ENCODE results near the gene BUB1B. TPM values are rescaled to one million over a fixed set of nuclear protein-coding genes. Genes with fewer than 3 reads are reported as not detected.

BUB1B gene
- total RNA-seq, 1 donor from 2014 or later: not detected

DNA sequence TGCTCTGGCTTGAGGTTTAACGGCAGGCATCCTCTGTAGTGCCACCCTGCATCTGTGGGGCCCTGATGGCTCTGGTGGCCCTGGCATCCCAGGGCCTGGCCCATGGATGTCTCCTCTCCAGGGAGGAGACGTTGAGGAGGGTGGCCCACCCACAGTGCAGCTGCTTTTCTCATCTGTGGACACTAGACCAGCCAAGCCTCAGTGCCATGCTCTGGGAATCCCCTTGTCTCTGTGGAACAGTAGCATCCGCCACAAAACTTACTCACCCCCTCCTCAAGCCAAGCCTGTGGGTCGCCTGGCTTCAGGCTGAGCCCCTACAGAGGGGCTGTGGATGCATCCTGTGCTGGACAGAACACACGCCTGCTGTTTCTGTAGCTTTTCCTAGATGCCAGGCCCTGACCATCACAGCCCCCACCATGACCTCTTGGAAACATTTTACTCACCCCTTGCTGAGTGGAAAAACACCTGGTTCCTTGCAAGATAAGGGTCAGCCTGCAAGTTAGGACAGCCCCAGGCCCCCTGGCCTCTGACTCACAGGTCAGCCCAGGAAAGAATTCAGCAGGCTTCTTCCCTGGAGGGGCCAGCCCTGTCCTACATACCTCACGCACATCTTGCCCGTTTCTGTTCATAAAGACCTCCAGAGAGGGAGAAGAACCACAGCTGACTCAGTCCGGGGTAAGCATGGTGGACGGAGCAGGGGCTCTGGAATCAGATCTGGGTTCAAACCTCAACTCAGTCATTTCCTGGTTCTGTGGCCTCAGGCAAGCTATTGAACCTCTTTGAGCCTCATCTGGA, 97.0 kb downstream of the BUB1B start:
- no peaks in the 10 kb centered on the region for H3K36me3 ChIP-seq
- no peaks in the 10 kb centered on the region for H3K27me3 ChIP-seq
- H3K27ac ChIP-seq: no peak overlapping the region
- H3K4me3 ChIP-seq: no peak overlapping the region
- DNase-seq (ENCODE audit: low spot score in 2 of 2): no peak
- intact Hi-C loops (cut with DNase I): no loop called here
- TF ChIP-seq, protein P1, sequence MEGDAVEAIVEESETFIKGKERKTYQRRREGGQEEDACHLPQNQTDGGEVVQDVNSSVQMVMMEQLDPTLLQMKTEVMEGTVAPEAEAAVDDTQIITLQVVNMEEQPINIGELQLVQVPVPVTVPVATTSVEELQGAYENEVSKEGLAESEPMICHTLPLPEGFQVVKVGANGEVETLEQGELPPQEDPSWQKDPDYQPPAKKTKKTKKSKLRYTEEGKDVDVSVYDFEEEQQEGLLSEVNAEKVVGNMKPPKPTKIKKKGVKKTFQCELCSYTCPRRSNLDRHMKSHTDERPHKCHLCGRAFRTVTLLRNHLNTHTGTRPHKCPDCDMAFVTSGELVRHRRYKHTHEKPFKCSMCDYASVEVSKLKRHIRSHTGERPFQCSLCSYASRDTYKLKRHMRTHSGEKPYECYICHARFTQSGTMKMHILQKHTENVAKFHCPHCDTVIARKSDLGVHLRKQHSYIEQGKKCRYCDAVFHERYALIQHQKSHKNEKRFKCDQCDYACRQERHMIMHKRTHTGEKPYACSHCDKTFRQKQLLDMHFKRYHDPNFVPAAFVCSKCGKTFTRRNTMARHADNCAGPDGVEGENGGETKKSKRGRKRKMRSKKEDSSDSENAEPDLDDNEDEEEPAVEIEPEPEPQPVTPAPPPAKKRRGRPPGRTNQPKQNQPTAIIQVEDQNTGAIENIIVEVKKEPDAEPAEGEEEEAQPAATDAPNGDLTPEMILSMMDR (IDR thresholded peaks at IDR 0.05): no peak
- no peaks in the 10 kb centered on the region for H3K9me3 ChIP-seq
- peaks cover 9 to 10% of the 10 kb centered on the region in 2 donors for H3K4me1 ChIP-seq

DNA sequence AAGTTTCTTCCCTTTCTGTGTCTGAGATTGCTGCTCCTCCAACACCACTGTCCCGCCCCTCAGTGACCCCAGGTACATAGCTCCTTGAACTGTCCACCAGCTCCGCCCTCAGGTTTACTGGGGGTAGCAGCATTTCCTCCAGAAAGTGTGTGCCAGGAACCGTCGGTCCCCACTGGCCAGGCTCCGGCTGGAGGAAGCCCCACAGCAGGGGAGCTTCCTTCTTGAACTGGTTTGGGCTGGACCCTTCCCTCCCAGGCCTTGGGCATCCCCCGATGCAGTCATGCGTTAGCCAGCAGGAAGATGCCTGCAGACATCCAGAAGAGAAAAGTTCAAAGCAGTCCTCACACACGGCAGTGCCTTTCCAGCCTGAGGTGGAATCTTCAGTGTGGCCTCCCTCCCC, 97.7 kb downstream of the BUB1B start:
- TF ChIP-seq, protein P1 (IDR thresholded peaks at IDR 0.05): no peak
- intact Hi-C loops (cut with DNase I): no loop called here
- Histone ChIP-seq H3K36me3 (no peaks in the 10 kb centered on the region), H3K4me3 (no peak overlapping the region), H3K27ac (no peak overlapping the region), H3K9me3 (no peaks in the 10 kb centered on the region), H3K4me1 (peaks cover 2 to 3% of the 10 kb centered on the region in 2 donors), H3K27me3 (no peaks in the 10 kb centered on the region)
- DNase-seq (ENCODE audit: low spot score in 2 of 2): no peak

DNA sequence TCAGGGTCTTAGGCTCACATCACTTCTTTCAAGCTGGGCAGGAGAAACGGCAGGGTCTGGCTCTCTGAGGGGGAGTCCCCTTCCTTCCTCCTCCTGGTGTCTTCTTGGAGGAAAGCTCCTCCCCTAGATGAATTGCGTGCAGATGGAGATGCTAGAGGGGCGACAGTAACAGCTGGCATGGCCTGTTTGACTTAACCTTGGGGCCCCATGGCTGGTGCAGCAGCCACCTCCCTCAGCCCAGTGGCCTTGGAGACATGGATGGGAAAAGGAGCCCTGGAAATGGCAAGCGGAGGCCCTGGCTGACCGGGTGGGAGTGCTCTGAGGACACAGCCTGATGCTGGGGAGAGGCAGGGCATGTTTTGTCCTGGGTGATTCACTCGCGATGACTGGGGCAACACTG, 98.2 kb downstream of the BUB1B start:
- TF ChIP-seq, protein P1 (IDR thresholded peaks at IDR 0.05): no peak
- DNase-seq (ENCODE audit: low spot score in 2 of 2): no peak
- Histone ChIP-seq H3K9me3 (no peaks in the 10 kb centered on the region), H3K4me3 (no peak overlapping the region), H3K4me1 (no peaks in the 10 kb centered on the region), H3K27ac (no peak overlapping the region), H3K36me3 (no peaks in the 10 kb centered on the region), H3K27me3 (no peaks in the 10 kb centered on the region)
- intact Hi-C loops (cut with DNase I): no loop called here

DNA sequence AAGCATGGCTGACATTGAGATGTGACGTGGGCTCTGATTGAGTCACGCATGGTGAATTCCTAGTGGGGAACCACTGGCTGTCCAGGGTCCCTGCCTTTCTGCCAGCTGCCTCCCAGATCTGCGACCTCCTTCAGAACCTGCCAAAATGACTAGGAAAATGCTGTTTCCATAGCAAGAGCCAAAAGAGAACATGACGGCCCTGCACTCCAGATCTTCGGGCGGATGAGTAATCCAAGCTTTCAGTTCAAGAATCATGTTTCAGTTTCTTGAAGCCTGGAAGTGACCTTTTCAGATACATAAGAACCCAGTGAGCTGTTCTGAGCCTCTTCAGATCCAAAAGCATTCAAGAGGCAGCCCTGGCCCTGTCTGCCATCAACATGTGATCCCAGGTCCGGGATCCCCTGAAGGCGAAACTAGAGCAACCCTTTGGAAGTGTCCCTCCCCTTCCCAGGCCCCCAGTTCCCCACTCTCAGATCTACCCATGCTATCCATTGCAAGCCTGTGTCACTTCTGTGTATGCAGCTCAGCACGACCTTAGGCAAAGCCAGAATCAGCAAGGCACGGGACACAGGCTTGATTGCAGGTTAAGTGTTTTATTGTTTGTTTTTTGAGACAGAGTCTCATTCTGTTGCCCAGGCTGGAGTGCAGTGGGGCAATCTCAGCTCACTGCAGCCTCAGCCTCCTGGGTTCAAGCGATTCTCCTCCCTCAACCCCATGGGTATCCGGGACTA, 102.3 kb downstream of the BUB1B start:
- DNase-seq (ENCODE audit: low spot score in 2 of 2): peak in 1 of 2 donors; percentile 33
- Histone ChIP-seq H3K4me1 (no peaks in the 10 kb centered on the region), H3K4me3 (no peak overlapping the region), H3K36me3 (no peaks in the 10 kb centered on the region), H3K9me3 (no peaks in the 10 kb centered on the region), H3K27me3 (no peaks in the 10 kb centered on the region), H3K27ac (peak overlapping the region in 1 of 2 donors; percentile 66)
- TF ChIP-seq, protein P1 (IDR thresholded peaks at IDR 0.05): no peak
- intact Hi-C loops (cut with DNase I): no loop called here

- H3K4me3 ChIP-seq: no peak overlapping the region
- intact Hi-C loops (cut with DNase I): no loop called here
- H3K27ac ChIP-seq: no peak overlapping the region
- H3K36me3 ChIP-seq: no peaks in the 10 kb centered on the region
- H3K27me3 ChIP-seq: no peaks in the 10 kb centered on the region
- TF ChIP-seq, protein P1 (IDR thresholded peaks at IDR 0.05): no peak
- no peaks in the 10 kb centered on the region for H3K9me3 ChIP-seq
- H3K4me1 ChIP-seq: no peaks in the 10 kb centered on the region
- no peak for DNase-seq (ENCODE audit: low spot score in 2 of 2)
Measured at GRCh38 chr15:40264321-40265153, 103.7 kb downstream of the BUB1B start.

Measured in ascending aorta (tissue), 2 donors.